K562 (cell line): ENCODE results near the gene LAIR1.

ENCODE experiments used
- ELF4 ChIP-seq: fragments of 450-650 bp; formaldehyde crosslinking; IDR thresholded peaks from 2 replicates; pipeline ENCODE4 v1.4.0; 2022; ENCODE audit warnings: missing genetic modification characterization
- PHTF2 ChIP-seq: fragments of 250-450 bp; sonication (Bioruptor Pico); IDR thresholded peaks from 2 replicates; pipeline ENCODE4 v1.5.0; 2021; ENCODE audit warnings: mild to moderate bottlenecking
- SP2 ChIP-seq: IDR thresholded peaks from 2 replicates; pipeline ENCODE4 v1.6.1; 2011; ENCODE audit warnings: mild to moderate bottlenecking, low read depth, low read length, moderate library complexity; ENCODE audit not compliant: poor library complexity, severe bottlenecking; ENCODE audit errors: extremely low read depth
- SPI1 ChIP-seq: IDR thresholded peaks from 2 replicates; pipeline ENCODE4 v1.6.1; 2011; ENCODE audit warnings: low read depth, low read length, control low read depth, borderline replicate concordance
- SREBF1 ChIP-seq: fragments of 150-350 bp; IDR thresholded peaks from 2 replicates; pipeline ENCODE4 v1.6.1; 2014; ENCODE audit warnings: antibody characterized with exemption, low read depth, low read length, borderline replicate concordance
- ZNF133 ChIP-seq: fragments of 250-450 bp; sonication (Bioruptor Pico); IDR thresholded peaks from 2 replicates; pipeline ENCODE4 v1.4.0; 2020; ENCODE audit warnings: mild to moderate bottlenecking
- ZNF561 ChIP-seq: fragments of 450-650 bp; formaldehyde crosslinking; conservative IDR thresholded peaks from 2 replicates; pipeline ENCODE4 v1.4.0; 2020; ENCODE audit warnings: mild to moderate bottlenecking, moderate library complexity
- ZNF644 ChIP-seq: fragments of 200-800 bp; sonication (Bioruptor generic); IDR thresholded peaks from 2 replicates; pipeline ENCODE4 v1.6.1; 2016; ENCODE audit warnings: low read depth, missing genetic modification characterization, missing compliant biosample characterization
- TF ChIP-seq, protein P1 (sequence below), 3 experiments: IDR thresholded peaks in 2 of 3; conservative IDR thresholded peaks in 1 of 3; 2 replicates each; pipeline ENCODE4 v1.5.1; 2011 to 2012; ENCODE audit warnings: low read length in 3 of 3, mild to moderate bottlenecking in 3 of 3, control low read depth in 2 of 3, improper control_type of control experiment in 1 of 3, inconsistent platforms in 1 of 3, low read depth in 1 of 3, mixed read lengths in 1 of 3, moderate library complexity in 1 of 3; ENCODE audit not compliant: insufficient read depth in 2 of 3
- TF ChIP-seq, protein P2 (sequence below), 2 experiments: fragments of 450-650 bp; IDR thresholded peaks; 2 replicates each; pipeline ENCODE4 v1.6.1; 2016; ENCODE audit warnings: mild to moderate bottlenecking in 2 of 2, borderline replicate concordance in 1 of 2, low read depth in 1 of 2, moderate library complexity in 1 of 2
- TF ChIP-seq, protein P3 (sequence below): sonication (generic); formaldehyde crosslinking; IDR thresholded peaks from 2 replicates; pipeline ENCODE4 v1.9.0; 2022; ENCODE audit warnings: mild to moderate bottlenecking, missing genetic modification reagents

DNA sequence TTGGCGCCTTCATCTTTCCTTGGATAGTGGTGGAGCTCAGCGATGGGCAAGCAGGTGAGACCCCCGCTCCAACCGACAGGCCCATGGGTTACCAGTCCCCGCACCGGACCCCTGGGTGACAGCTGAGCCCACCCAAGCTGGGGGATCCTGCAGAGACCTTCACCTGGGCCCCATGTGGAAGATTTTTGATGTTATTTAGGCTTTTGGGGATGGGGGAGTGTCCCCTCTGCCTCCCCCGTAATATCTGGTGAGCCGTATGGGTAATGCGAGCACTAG, 46.8 kb downstream of the LAIR1 start:
- TF ChIP-seq SP2 (no peak), PHTF2 (CRISPR knock-in tag) (no peak), ZNF644 (no peak), SPI1 (no peak), ZNF133 (no peak), ZNF561 (CRISPR knock-in tag) (no peak), SREBF1 (no peak), ELF4 (CRISPR knock-in tag) (no peak)
- TF ChIP-seq, protein P1, sequence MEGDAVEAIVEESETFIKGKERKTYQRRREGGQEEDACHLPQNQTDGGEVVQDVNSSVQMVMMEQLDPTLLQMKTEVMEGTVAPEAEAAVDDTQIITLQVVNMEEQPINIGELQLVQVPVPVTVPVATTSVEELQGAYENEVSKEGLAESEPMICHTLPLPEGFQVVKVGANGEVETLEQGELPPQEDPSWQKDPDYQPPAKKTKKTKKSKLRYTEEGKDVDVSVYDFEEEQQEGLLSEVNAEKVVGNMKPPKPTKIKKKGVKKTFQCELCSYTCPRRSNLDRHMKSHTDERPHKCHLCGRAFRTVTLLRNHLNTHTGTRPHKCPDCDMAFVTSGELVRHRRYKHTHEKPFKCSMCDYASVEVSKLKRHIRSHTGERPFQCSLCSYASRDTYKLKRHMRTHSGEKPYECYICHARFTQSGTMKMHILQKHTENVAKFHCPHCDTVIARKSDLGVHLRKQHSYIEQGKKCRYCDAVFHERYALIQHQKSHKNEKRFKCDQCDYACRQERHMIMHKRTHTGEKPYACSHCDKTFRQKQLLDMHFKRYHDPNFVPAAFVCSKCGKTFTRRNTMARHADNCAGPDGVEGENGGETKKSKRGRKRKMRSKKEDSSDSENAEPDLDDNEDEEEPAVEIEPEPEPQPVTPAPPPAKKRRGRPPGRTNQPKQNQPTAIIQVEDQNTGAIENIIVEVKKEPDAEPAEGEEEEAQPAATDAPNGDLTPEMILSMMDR (IDR thresholded peaks at IDR 0.05 in 2 of 3, conservative IDR thresholded peaks at IDR 0.05 in 1 of 3; ENCODE audit: insufficient read depth in 2 of 3, low read depth in 1 of 3, low read length in 3 of 3): no peak
- TF ChIP-seq, protein P2, sequence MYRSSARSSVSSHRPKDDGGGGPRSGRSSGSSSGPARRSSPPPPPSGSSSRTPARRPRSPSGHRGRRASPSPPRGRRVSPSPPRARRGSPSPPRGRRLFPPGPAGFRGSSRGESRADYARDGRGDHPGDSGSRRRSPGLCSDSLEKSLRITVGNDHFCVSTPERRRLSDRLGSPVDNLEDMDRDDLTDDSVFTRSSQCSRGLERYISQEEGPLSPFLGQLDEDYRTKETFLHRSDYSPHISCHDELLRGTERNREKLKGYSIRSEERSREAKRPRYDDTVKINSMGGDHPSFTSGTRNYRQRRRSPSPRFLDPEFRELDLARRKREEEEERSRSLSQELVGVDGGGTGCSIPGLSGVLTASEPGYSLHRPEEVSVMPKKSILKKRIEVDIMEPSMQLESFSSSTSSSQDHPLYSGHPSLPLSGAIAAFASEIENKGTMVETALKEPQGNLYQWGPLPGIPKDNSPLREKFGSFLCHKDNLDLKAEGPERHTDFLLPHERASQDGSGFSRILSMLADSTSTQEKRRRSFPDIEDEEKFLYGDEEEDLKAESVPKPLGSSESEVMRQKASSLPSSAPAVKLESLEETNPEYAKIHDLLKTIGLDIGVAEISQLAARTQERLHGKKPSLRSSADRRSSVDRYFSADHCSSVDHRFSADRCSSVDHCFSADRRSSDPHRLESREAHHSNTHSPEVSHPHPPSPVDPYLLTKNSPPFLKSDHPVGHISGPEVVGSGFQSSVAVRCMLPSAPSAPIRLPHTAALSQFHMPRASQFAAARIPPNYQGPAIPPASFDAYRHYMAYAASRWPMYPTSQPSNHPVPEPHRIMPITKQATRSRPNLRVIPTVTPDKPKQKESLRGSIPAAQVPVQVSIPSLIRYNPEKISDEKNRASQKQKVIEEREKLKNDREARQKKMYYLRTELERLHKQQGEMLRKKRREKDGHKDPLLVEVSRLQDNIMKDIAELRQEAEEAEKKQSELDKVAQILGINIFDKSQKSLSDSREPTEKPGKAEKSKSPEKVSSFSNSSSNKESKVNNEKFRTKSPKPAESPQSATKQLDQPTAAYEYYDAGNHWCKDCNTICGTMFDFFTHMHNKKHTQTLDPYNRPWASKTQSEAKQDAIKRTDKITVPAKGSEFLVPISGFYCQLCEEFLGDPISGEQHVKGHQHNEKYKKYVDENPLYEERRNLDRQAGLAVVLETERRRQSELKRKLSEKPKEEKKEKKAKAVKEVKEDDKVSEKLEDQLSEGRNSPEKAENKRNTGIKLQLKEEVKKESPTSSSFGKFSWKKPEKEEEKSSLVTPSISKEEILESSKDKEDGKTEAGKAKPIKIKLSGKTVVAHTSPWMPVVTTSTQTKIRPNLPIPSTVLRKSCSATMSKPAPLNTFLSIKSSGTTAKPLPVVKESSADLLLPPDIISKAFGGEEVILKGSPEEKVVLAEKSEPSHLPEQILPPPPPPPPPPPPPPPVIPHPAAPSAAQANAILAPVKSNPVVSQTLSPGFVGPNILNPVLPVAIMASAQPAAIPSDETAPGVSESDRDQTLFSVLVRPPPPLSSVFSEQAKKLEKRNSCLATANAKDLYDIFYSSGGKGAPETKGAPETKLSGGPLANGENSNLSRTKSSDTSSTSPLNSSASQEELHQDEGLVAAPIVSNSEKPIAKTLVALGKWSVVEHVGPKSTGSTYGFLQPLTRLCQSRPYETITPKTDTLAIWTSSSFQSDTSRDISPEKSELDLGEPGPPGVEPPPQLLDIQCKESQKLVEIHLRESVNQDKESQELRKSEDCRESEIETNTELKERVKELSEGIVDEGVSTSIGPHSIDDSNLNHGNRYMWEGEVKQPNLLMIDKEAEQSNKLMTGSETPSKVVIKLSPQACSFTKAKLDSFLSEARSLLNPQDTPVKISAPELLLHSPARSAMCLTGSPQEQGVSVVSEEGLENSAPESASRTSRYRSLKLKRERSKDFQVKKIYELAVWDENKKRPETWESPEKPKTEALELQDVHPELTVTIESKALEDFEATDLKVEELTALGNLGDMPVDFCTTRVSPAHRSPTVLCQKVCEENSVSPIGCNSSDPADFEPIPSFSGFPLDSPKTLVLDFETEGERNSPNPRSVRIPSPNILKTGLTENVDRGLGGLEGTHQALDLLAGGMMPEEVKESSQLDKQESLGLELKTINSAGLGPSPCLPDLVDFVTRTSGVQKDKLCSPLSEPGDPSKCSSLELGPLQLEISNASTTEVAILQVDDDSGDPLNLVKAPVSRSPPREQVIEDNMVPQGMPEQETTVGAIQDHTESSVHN (IDR thresholded peaks at IDR 0.05; ENCODE audit: borderline replicate concordance in 1 of 2, low read depth in 1 of 2): no peak
- TF ChIP-seq, protein P3, sequence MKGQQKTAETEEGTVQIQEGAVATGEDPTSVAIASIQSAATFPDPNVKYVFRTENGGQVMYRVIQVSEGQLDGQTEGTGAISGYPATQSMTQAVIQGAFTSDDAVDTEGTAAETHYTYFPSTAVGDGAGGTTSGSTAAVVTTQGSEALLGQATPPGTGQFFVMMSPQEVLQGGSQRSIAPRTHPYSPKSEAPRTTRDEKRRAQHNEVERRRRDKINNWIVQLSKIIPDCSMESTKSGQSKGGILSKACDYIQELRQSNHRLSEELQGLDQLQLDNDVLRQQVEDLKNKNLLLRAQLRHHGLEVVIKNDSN (CRISPR knock-in tag): no peak
